Panc1 (cell line): ENCODE results near the gene OBP2A.

ENCODE experiments used
- POLR2AphosphoS5 ChIP-seq: IDR thresholded peaks from 2 replicates; pipeline ENCODE4 v1.6.1; 2012; ENCODE audit warnings: mild to moderate bottlenecking, low read depth, low read length, moderate library complexity
- REST ChIP-seq, 2 experiments: IDR thresholded peaks; 2 replicates each; pipeline ENCODE4 v1.6.1; 2011 to 2012; ENCODE audit warnings: low read depth in 2 of 2, control low read depth in 1 of 2, low read length in 1 of 2, mild to moderate bottlenecking in 1 of 2, moderate library complexity in 1 of 2; ENCODE audit not compliant: insufficient read depth in 1 of 2
- SIN3A ChIP-seq: IDR thresholded peaks from 2 replicates; pipeline ENCODE4 v1.6.1; 2012; ENCODE audit warnings: low read depth, mild to moderate bottlenecking, low read length, moderate library complexity, borderline replicate concordance; ENCODE audit not compliant: insufficient read depth
- TCF7L2 ChIP-seq: IDR thresholded peaks from 2 replicates; pipeline ENCODE4 v1.6.1; 2011; ENCODE audit warnings: mild to moderate bottlenecking, low read depth, low read length, inconsistent platforms
- TF ChIP-seq, protein P1 (sequence below): fragments of 450-650 bp; IDR thresholded peaks from 2 replicates; pipeline ENCODE4 v1.5.1; 2017; ENCODE audit warnings: mild to moderate bottlenecking

- TF ChIP-seq, protein P1, sequence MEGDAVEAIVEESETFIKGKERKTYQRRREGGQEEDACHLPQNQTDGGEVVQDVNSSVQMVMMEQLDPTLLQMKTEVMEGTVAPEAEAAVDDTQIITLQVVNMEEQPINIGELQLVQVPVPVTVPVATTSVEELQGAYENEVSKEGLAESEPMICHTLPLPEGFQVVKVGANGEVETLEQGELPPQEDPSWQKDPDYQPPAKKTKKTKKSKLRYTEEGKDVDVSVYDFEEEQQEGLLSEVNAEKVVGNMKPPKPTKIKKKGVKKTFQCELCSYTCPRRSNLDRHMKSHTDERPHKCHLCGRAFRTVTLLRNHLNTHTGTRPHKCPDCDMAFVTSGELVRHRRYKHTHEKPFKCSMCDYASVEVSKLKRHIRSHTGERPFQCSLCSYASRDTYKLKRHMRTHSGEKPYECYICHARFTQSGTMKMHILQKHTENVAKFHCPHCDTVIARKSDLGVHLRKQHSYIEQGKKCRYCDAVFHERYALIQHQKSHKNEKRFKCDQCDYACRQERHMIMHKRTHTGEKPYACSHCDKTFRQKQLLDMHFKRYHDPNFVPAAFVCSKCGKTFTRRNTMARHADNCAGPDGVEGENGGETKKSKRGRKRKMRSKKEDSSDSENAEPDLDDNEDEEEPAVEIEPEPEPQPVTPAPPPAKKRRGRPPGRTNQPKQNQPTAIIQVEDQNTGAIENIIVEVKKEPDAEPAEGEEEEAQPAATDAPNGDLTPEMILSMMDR, result no peak
- no peak for TF ChIP-seq TCF7L2
- no peak for TF ChIP-seq REST (IDR thresholded peaks at IDR 0.05; ENCODE audit: insufficient read depth in 1 of 2, low read depth in 2 of 2, low read length in 1 of 2)
- no peak for TF ChIP-seq SIN3A
- TF ChIP-seq POLR2AphosphoS5, result no peak
These were observed 33.4 kb downstream of the OBP2A start for GRCh38 chr9:135579356-135579755.
